TTC549 (cell line): ENCODE results near the gene ZNF45.
A peak's percentile ranks its signal among the peaks of the same experiment; 100 is the strongest.
"Not testable (repeated sequence)": the region's sequence is repeated elsewhere in the genome, so short reads cannot be mapped to it uniquely, and the experiment has no call there.

Source experiments
- FAIRE-seq: peaks from 2 replicates; lab custom pipeline; 2012; peaks lifted over from hg19 to GRCh38; lab: Jason Lieb, UNC

Gene ZNF45

GRCh38 chr19:43934985-43935708 lies at the start of gene ZNF45:
Gene ZNF45 (minus strand): TSS chr19:43935282. CDS start chr19:43922185, 13,097 bp downstream.
- peak; percentile 31 for FAIRE-seq

- FAIRE-seq, result no peak
Measured at GRCh38 chr19:43984687-43985000, 49.6 kb upstream of the ZNF45 start.

- peak; percentile 97 for FAIRE-seq
Measured at GRCh38 chr19:43983912-43984686, 49.0 kb upstream of the ZNF45 start, which contains the start of gene ZNF155. Gene ZNF155 (plus strand): TSS chr19:43984188. CDS start chr19:43988544, 4,356 bp downstream.

- no peak for FAIRE-seq
Measured at GRCh38 chr19:43983544-43983911, 48.4 kb upstream of the ZNF45 start.

GRCh38 chr19:43976732-43977131 lies 41.6 kb upstream of the ZNF45 start:
- no peak for FAIRE-seq

- no peak for FAIRE-seq
Measured at GRCh38 chr19:43966079-43966694, 31.1 kb upstream of the ZNF45 start.

- no peak for FAIRE-seq
Measured at GRCh38 chr19:43960411-43960810, 25.3 kb upstream of the ZNF45 start.

GRCh38 chr19:43957891-43958290 lies 22.8 kb upstream of the ZNF45 start:
- no peak for FAIRE-seq

- no peak for FAIRE-seq
Measured at GRCh38 chr19:43956827-43957226, 21.7 kb upstream of the ZNF45 start.

GRCh38 chr19:43950834-43951645 lies 16.0 kb upstream of the ZNF45 start, which contains the start of gene ZNF221:
Gene ZNF221 (plus strand): TSS chr19:43951228. CDS start chr19:43962727, 11,499 bp downstream.
- peak; percentile 95 for FAIRE-seq

- FAIRE-seq, result not testable (repeated sequence)
Measured at GRCh38 chr19:43949803-43950202, 14.7 kb upstream of the ZNF45 start.

- not testable (repeated sequence) for FAIRE-seq
Measured at GRCh38 chr19:43947412-43947811, 12.3 kb upstream of the ZNF45 start.

- no peak for FAIRE-seq
Measured at GRCh38 chr19:43941209-43941608, 6.1 kb upstream of the ZNF45 start.

- FAIRE-seq, result no peak
Measured at GRCh38 chr19:43940719-43941118, 5.6 kb upstream of the ZNF45 start.

GRCh38 chr19:43939557-43940260 lies 4.6 kb upstream of the ZNF45 start:
- no peak for FAIRE-seq

- no peak for FAIRE-seq
Measured at GRCh38 chr19:43936188-43936587, 1.1 kb upstream of the ZNF45 start.

- FAIRE-seq, result no peak
Measured at GRCh38 chr19:43934055-43934984, 762 bp downstream of the ZNF45 start.

GRCh38 chr19:43928820-43929219 lies 6.3 kb downstream of the ZNF45 start:
- no peak for FAIRE-seq

- FAIRE-seq, result no peak
Measured at GRCh38 chr19:43923875-43924274, 11.2 kb downstream of the ZNF45 start.

- FAIRE-seq, result no peak
Measured at GRCh38 chr19:43914051-43914450, 21.0 kb downstream of the ZNF45 start.
